Effector CD4-positive, alpha-beta T cell (primary cell): ENCODE results near the gene FAM110D.

Source experiments
- DNase-seq: peaks from one replicate; pipeline ENCODE4 v3.0.0-alpha.2; 2020

Gene FAM110D

DNA sequence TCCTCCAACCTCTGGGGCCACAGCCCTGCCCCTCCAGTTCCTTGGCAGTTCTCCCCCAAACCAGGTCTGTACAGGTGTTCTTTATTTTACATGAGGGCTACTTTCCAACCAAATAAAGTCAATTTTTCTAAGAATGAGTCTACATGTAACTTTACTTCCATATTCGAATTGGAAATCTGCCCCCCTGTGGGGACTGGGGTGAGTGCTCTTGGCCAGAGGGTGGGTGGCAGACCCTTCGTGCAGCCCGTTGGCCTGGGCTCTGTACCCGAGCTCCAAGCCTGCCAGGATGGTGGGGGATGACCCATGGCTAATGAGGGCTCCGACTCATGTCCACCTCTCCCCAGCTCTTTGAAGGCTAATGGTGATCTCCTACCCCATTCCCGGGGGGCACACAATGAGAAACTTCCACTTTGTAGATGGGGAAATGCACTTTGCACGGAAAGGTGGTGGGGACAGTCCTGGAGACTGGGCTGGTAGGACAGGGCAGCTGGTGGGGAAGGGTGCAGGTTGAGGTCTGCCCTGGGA, 30.9 kb downstream of the FAM110D start:
- DNase-seq: no peak

DNA sequence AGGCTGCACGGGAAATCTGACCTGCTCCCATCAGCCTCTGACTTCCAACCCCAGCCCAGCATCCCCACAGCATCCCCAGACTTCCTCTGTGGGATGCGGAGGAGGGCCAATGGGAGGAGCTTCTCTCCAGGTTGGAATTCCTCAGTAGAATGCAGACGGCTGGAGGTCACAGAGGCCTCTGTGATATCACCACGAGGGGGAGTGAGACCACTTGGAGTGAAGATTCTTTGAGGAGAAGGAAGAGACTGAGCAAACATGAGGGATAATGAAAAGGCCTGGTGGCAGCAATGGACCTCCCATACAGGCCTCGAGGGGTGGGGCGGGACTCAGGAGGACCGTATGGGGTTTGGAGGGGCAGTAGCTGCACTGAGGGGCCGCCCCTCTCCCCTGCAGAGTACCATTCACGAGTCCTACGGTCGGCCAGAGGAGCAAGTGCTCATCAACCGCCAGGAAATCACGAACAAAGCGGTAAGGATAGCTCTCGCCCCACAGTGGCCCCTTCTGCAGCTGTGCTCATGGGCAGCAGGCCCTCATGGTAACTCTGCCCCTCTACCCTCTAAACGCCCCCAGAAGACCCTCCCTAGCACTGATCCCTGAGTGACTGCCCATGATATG, 31.6 kb downstream of the FAM110D start, which contains the start of gene CATSPER4:
Gene CATSPER4 (plus strand): TSS at position 230 of the 615 bp plus-strand sequence. CDS start 26 bp downstream, at position 256.
- DNase-seq: no peak

DNA sequence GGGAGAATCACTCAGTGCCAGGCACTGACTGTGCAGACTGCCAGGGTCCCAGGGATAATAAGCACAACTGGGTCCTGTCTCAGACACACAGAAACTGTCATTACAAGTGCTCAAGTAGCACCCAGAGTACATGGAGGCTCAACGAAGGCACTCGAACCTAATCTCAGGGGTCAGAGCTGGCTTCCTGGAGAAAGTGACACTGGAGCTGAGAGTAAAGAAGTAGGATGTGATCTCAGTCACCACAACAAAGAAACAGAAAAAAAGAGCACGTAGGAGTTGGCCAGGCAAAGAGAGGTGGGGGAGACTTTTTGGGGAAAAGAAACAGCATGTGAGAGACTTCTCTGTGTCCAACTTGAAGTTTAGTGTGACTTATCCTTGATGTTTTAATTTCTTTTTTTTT, 32.9 kb downstream of the FAM110D start:
- no peak for DNase-seq

DNA sequence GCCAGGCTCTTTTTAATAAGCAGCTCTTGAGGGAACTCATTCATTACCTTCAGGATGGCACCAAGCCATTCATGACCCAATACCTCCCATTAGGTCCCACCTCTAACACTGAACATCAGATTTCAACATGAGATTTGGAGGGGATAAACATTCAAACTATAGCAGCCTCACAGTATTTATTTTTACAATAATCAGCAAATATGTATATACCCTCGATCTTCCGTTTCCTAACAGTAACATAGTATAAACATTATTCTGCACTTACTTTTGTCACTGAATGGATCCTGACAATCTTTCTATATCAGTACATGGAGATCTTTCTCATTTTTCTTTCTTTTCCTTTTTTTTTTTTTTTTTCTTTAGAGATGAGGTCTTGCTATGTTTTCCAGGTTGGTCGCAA, 36.9 kb downstream of the FAM110D start:
- DNase-seq: no peak

DNA sequence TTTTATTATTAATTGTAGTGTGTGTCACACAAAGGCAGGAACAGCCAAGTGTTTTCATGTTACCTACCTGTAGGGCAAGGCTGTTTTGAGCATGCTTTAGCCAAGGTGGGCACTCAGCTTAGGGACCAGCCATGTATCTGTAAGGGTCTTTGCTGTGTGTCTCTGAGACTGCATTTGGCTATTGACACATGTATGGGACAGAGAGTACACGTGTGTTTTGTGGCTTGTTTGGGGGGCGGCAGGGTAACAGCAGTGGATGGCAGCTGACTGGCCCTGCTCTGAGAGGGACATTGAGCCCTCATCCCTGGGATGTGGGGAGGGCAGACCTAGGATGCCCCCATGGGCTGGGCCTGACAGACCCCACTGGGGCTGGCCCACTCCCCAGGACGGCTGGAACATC, 38.4 kb downstream of the FAM110D start:
- DNase-seq: no peak

DNA sequence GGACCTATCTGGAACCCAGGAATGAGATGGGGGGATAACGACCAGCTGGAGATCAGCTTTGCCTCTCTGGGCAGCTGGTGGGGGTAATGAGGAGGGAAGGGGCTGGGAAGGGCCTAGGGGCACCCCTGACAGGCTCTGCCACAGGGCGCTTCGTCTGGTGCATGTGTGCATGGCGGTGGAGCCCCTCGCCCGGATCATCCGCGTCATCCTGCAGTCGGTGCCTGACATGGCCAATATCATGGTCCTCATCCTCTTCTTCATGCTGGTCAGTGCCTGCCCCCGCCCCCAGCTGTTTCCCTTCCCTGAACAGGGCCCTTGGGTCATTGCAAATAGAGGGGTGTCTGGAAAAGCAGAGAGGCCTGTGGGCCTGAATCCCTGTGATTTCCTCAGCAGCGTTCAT, 38.9 kb downstream of the FAM110D start:
- no peak for DNase-seq

DNA sequence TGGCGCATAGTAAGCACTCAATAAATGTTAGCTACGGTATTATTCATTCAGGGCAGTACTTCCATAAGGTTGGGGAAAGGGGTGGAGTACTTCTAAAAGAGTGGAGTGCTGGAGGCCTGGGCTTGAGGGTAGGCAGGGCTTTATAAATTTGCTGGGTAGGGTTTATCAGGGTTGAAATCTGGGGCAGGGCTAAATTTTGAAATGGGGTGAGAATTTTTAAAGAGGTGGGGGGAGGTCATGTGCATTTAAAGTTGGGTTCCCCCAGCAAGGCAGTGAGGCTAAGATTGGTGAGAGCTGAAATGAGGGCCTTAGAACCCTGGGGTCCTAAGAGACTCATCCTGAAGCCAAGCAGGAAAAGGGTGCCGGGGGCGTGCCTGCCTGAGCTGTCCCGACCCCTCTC, 41.5 kb downstream of the FAM110D start:
- DNase-seq: no peak

DNA sequence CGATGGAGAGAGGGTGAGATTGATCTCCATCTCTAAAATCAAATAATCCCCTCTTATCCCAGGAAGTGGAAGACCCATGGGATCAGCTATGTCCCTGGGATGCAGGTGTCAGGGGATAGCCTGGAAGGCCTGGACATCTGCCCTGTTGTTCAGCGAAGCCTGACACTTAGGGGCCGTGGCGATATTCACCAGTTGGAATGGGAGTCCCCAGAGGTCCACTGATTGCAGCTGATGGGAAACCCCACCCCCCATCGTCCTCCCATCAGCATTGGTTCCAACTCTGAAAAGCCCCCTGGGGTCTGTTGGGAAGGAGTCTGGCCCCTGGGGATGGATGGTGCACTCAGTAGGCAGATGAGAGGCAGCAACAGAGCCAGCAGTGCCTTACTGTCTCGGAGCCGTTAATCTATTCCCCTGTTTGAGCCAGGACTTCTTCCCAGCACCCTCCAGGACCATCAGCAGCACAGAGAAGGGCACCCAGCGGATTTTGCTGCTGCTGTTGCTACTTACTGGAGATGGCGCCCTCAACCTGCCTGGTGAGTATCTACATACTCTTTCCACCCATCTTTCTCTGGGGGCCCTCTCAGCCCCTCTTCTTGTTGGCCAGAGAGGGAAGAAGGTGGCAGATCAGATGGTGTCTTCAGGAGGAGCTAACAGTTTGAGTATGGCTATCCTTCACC, 44.9 kb downstream of the FAM110D start:
- no peak for DNase-seq

DNA sequence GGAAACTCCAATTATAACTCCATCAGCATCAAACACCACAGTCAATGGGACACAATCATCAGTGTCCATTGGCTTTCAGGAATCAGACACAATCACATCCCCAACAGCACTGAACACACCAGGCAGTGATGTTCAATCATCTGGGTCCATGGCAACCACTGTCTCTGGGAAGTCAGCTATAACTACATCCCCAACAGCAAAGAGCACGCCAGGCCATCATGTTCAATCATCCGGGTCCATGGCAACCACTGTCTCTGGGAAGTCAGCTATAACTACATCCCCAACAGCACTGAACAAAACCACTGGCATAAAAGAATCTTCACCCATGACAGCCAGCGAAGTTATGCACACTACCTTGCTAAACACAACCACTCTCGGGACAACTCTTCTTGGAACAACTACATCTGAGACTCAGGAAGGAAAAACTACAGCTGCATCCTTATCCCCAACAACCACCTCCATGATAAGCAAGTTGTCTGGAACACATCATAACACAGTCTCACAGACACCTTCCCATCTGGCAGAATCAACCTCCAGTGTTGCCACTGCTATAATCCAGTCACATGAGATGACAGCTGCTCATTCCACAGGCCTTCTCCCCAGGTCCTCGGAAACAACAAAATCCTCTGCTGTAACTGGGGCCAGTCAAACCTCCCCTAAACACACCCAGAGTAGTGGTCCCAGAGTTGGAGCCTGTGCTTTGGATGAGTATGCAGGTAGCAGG, 51.4 kb downstream of the FAM110D start:
- no peak for DNase-seq

DNA sequence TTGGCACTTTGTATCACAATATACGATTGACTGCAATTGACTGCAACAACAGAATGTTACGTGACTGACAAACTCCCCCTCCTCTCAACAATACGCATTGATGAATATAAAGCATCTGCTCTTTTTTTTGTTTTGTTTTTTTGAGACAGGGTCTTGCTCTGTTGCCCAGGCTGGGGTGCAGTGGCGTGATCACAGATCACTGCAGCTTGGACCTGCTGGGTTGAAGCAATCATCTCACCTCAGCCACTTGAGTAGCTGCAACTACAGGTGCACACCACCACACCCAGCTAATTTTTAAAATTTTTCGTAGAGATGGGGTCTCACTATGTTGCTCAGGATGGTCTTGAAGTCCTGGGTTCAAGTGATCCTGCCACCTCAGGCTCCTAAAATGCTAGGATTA, 53.8 kb downstream of the FAM110D start:
- no peak for DNase-seq

DNA sequence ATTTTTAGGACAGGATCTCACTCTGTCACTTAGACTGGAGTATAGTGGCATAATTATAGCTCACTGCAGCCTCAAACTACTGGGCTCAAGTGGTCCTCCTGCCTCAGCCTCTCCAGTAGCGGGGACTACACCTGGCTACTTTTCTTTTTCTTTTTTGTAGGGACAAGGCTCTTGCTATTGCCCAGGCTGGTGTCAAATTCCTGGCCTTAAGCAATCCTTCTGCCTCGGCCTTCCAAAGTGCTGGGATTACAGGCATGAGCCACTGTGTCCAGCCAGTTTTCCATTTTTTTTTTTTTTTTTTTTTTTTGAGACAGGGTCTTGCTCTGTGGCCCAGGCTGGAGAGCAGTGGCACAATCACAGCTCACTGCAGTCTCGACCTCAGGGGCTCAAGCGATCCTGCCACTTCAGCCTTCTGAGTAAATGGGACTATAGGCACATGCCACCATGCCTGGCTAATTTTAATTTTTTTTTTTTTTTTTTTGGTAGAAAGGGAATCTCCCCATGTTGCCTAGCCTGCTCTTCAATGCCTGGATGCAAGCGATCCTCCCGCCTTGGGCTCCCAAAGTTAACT, 54.5 kb downstream of the FAM110D start:
- no peak for DNase-seq
